Epithelial cell of esophagus (primary cell): Measurements from ENCODE around the gene UPK2.

Experiments
- DNase-seq: peaks from one replicate; pipeline ENCODE4 v3.0.0; 2010; ENCODE audit warnings: low read depth
- H3K4me3 ChIP-seq: 2 replicates; pipeline ENCODE4 v1.5.1; 2011; ENCODE audit warnings: mild to moderate bottlenecking, low read length, control low read depth
- CTCF ChIP-seq: IDR thresholded peaks from 2 replicates; pipeline ENCODE4 v1.5.1; 2011; ENCODE audit warnings: low read depth, mild to moderate bottlenecking, low read length, control low read depth, inconsistent platforms; ENCODE audit not compliant: insufficient read depth; ENCODE audit errors: missing control alignments

UPK2 gene

GRCh38 chr11:118996926-118997626 is 41.0 kb downstream of the UPK2 start:
- TF ChIP-seq CTCF: peak; percentile 27
- DNase-seq: peak; percentile 28
- peak overlapping the region; percentile 84 for H3K4me3 ChIP-seq

GRCh38 chr11:118997627-118998387 is 41.7 kb downstream of the UPK2 start, which contains the start of gene CENATAC:
Gene CENATAC, plus strand, starts transcription at chr11:118998138. Its CDS starts 60 bp downstream, at chr11:118998198.
- peak; percentile 89 for DNase-seq
- peak within 1 kb of the TSS; percentile 84 for H3K4me3 ChIP-seq

GRCh38 chr11:118998388-118998717 is 42.3 kb downstream of the UPK2 start:
- peak; percentile 37 for DNase-seq
- TF ChIP-seq CTCF: no peak
- H3K4me3 ChIP-seq: peak overlapping the region; percentile 84

More at GRCh38 chr11:118997627-118998387, 41.7 kb downstream of the UPK2 start, which contains the start of gene CENATAC:
- TF ChIP-seq CTCF: no peak

GRCh38 chr11:118998822-118999221 is 42.7 kb downstream of the UPK2 start:
- DNase-seq: peak; percentile 82
- TF ChIP-seq CTCF: no peak
- H3K4me3 ChIP-seq: peak overlapping the region; percentile 84

GRCh38 chr11:119000906-119001305 is 44.8 kb downstream of the UPK2 start:
- H3K4me3 ChIP-seq: no peak overlapping the region
- DNase-seq: peak; percentile 57
- TF ChIP-seq CTCF: no peak

GRCh38 chr11:119006656-119007055 is 50.6 kb downstream of the UPK2 start:
- no peak for DNase-seq
- TF ChIP-seq CTCF: no peak
- no peak overlapping the region for H3K4me3 ChIP-seq
